ENCODE data around the gene SNTG2. TPM values are rescaled to one million over a fixed set of nuclear protein-coding genes. Genes with fewer than 3 reads are reported as not detected.

The SNTG2 gene
- polyA plus RNA-seq, 3 donors, result not detected

DNA sequence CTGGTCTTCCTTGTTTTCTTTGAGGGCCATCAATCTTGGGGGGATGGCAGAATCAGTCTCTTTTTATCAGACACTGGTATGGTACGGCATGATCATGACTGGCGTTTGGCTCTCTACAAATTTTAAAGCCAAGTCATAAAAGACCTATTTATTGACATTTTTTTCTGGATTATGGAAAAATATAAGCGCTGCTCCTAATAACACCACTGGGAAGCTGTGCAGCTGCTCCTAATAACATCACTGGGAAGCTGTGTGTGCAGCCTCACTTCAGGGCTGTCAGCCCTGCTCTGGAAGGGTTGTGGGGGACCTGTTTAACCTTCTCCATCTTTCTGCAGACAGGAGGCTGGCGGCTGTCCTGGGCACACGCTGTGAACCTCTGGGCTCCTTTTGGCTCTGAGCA is 88.9 kb downstream of the SNTG2 start:
- H3K36me3 ChIP-seq (replicated peaks in 1 of 2; ENCODE audit: control insufficient read depth in 1 of 2, insufficient read depth in 2 of 2, low read length in 2 of 2), result no peaks in the 10 kb centered on the region
- Mint-ChIP-seq H3K9me3 (peaks cover 0 to 8% (median 2%) of the 10 kb centered on the region in 7 donors), H3K4me1 (no peaks in the 10 kb centered on the region), H3K36me3 (no peaks in the 10 kb centered on the region), H3K4me3 (no peak overlapping the region), H3K27ac (no peak overlapping the region), H3K27me3 (ENCODE audit: low read depth in 3 of 3) (peaks cover 0 to 7% (median 0%) of the 10 kb centered on the region in 3 donors)
- no peak overlapping the region for H2AFZ ChIP-seq (ENCODE audit: insufficient read depth, low read depth, low read length, poor library complexity, severe bottlenecking)
- H3K4me2 ChIP-seq (replicated peaks; ENCODE audit: extremely low read depth, low read length, poor library complexity, severe bottlenecking), result no peak overlapping the region
- no peaks in the 10 kb centered on the region for H3K4me1 ChIP-seq (ENCODE audit: control insufficient read depth in 1 of 2, insufficient read depth in 2 of 2, low read length in 2 of 2)
- 100% methylated on average over 2 of the region's 5 CpGs for WGBS (ENCODE audit: insufficient coverage)
- no peak overlapping the region for H3K4me3 ChIP-seq (replicated peaks in 1 of 3; ENCODE audit: low read depth in 2 of 3, low read length in 3 of 3)
- TF ChIP-seq, protein P1, sequence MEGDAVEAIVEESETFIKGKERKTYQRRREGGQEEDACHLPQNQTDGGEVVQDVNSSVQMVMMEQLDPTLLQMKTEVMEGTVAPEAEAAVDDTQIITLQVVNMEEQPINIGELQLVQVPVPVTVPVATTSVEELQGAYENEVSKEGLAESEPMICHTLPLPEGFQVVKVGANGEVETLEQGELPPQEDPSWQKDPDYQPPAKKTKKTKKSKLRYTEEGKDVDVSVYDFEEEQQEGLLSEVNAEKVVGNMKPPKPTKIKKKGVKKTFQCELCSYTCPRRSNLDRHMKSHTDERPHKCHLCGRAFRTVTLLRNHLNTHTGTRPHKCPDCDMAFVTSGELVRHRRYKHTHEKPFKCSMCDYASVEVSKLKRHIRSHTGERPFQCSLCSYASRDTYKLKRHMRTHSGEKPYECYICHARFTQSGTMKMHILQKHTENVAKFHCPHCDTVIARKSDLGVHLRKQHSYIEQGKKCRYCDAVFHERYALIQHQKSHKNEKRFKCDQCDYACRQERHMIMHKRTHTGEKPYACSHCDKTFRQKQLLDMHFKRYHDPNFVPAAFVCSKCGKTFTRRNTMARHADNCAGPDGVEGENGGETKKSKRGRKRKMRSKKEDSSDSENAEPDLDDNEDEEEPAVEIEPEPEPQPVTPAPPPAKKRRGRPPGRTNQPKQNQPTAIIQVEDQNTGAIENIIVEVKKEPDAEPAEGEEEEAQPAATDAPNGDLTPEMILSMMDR (IDR thresholded peaks at IDR 0.05), result no peak
- H3K9me3 ChIP-seq (replicated peaks in 1 of 2; ENCODE audit: control insufficient read depth in 1 of 2, insufficient read depth in 1 of 2, low read length in 2 of 2), result no peaks in the 10 kb centered on the region
- no peaks in the 10 kb centered on the region for H4K20me1 ChIP-seq (ENCODE audit: insufficient read depth, low read length)
- no peak for DNase-seq
- H3K27me3 ChIP-seq (ENCODE audit: control insufficient read depth in 2 of 2, insufficient read depth in 2 of 2, low read length in 2 of 2), result no peaks in the 10 kb centered on the region
- H3K79me2 ChIP-seq (ENCODE audit: insufficient read depth, low read length), result no peaks in the 10 kb centered on the region
- intact Hi-C loops (cut with micrococcal nuclease), result no loop called here
- H3K27ac ChIP-seq (ENCODE audit: low read depth in 1 of 2, low read length in 2 of 2), result no peak overlapping the region
- no peak overlapping the region for H3K9ac ChIP-seq (ENCODE audit: insufficient read depth, low read length, poor library complexity, severe bottlenecking)

DNA sequence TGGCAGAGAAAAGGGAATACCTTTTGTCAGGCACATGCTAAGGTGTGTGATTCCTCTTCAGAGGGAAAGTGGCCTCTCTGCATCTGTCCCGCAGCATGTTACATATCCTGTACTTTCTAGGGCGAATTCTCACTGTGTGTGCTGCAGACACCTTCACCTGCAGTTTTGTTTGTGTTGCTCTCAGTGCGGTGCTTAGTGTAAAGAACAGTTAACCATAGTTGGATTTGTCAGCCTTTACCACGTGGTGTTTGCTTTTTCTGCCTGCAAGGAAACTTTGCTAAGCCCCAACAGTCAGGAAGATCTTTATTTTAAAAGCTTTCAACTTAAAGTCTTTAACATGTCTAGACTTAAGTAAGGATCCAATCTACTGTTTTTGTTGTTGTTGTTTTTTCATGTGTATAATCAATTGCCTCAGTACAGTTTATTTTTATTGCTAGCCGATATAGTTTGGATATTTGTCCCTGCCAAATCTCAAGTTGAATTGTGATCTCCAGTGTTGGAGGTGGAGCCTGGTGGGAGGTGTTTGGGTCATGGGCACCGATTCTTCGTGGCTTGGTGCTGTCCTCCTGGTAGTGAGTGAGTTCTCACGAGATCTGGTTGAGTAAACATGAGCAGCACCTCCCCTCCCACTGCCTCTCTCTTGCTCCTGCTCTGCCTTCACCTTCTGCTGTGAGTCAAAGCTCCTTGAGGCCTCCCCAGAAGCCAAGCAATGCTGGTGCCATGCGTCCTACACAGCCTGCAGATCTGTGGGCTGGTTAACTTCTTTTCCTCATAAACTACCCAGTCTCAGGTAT is 90.6 kb downstream of the SNTG2 start:
- intact Hi-C loops (cut with micrococcal nuclease), result no loop called here

More for the DNA sequence above, 90.6 kb downstream of the SNTG2 start:
- Histone ChIP-seq H3K36me3 (replicated peaks in 1 of 2; ENCODE audit: control insufficient read depth in 1 of 2, insufficient read depth in 2 of 2, low read length in 2 of 2) (no peaks in the 10 kb centered on the region), H3K79me2 (ENCODE audit: insufficient read depth, low read length) (no peaks in the 10 kb centered on the region), H4K20me1 (ENCODE audit: insufficient read depth, low read length) (no peaks in the 10 kb centered on the region), H3K4me1 (ENCODE audit: control insufficient read depth in 1 of 2, insufficient read depth in 2 of 2, low read length in 2 of 2) (no peaks in the 10 kb centered on the region), H2AFZ (ENCODE audit: insufficient read depth, low read depth, low read length, poor library complexity, severe bottlenecking) (no peak overlapping the region), H3K4me3 (replicated peaks in 1 of 3; ENCODE audit: low read depth in 2 of 3, low read length in 3 of 3) (no peak overlapping the region), H3K9ac (ENCODE audit: insufficient read depth, low read length, poor library complexity, severe bottlenecking) (no peak overlapping the region), H3K4me2 (replicated peaks; ENCODE audit: extremely low read depth, low read length, poor library complexity, severe bottlenecking) (no peak overlapping the region), H3K9me3 (replicated peaks in 1 of 2; ENCODE audit: control insufficient read depth in 1 of 2, insufficient read depth in 1 of 2, low read length in 2 of 2) (no peaks in the 10 kb centered on the region), H3K27ac (ENCODE audit: low read depth in 1 of 2, low read length in 2 of 2) (no peak overlapping the region), H3K27me3 (ENCODE audit: control insufficient read depth in 2 of 2, insufficient read depth in 2 of 2, low read length in 2 of 2) (no peaks in the 10 kb centered on the region)
- peaks cover 0 to 6% (median 3%) of the 10 kb centered on the region in 7 donors for H3K9me3 Mint-ChIP-seq
- 62% methylated on average over 2 of the region's 9 CpGs for WGBS (ENCODE audit: insufficient coverage)
- TF ChIP-seq, protein P1 (IDR thresholded peaks at IDR 0.05), result no peak
- H3K27me3 Mint-ChIP-seq (ENCODE audit: low read depth in 3 of 3), result peaks cover 0 to 4% (median 0%) of the 10 kb centered on the region in 3 donors
- H3K4me3 Mint-ChIP-seq, result no peak overlapping the region
- H3K27ac Mint-ChIP-seq, result peak overlapping the region in 1 of 7 donors; percentile 20
- no peak for DNase-seq
- H3K4me1 Mint-ChIP-seq, result no peaks in the 10 kb centered on the region
- H3K36me3 Mint-ChIP-seq, result no peaks in the 10 kb centered on the region

All from CD14-positive monocyte (primary cell).